NB4 (cell line): Measurements from ENCODE around the gene CNKSR3.

Experiments
- MYC ChIP-seq: IDR thresholded peaks from 2 replicates; pipeline ENCODE4 v1.6.1; 2011; ENCODE audit warnings: low read depth, low read length
- POLR2A ChIP-seq: IDR thresholded peaks from 2 replicates; pipeline ENCODE4 v1.6.1; 2011; ENCODE audit warnings: mild to moderate bottlenecking; ENCODE audit not compliant: insufficient read length; ENCODE audit errors: extremely low read depth
- TF ChIP-seq, protein P1 (sequence below): IDR thresholded peaks from one replicate; pipeline ENCODE4 v1.5.1; 2012; ENCODE audit warnings: low read depth, low read length
- TF ChIP-seq, protein P2 (sequence below): IDR thresholded peaks from 2 replicates; pipeline ENCODE4 v1.6.1; 2011; ENCODE audit warnings: low read depth, low read length

DNA sequence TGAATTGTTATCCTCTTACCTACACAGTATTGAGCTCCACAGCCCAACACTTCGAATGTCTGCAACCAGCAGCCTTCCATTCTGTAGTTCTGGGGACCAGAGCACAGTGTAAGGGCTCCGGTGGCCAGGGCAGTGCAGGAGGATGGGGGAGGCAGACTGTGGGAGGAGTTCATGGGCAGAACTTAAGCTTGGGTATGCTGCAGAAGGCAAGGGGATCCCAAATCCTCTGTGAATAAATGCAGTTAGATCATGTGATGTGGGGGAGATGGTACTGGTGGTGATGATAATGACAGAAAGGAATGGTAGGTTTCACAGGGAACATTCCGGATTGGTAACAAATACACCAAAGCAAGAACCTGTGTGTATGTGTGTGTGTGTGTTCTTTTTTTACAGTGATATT, 26.5 kb upstream of the CNKSR3 start:
- TF ChIP-seq, protein P1, sequence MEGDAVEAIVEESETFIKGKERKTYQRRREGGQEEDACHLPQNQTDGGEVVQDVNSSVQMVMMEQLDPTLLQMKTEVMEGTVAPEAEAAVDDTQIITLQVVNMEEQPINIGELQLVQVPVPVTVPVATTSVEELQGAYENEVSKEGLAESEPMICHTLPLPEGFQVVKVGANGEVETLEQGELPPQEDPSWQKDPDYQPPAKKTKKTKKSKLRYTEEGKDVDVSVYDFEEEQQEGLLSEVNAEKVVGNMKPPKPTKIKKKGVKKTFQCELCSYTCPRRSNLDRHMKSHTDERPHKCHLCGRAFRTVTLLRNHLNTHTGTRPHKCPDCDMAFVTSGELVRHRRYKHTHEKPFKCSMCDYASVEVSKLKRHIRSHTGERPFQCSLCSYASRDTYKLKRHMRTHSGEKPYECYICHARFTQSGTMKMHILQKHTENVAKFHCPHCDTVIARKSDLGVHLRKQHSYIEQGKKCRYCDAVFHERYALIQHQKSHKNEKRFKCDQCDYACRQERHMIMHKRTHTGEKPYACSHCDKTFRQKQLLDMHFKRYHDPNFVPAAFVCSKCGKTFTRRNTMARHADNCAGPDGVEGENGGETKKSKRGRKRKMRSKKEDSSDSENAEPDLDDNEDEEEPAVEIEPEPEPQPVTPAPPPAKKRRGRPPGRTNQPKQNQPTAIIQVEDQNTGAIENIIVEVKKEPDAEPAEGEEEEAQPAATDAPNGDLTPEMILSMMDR: no peak
- TF ChIP-seq, protein P2, sequence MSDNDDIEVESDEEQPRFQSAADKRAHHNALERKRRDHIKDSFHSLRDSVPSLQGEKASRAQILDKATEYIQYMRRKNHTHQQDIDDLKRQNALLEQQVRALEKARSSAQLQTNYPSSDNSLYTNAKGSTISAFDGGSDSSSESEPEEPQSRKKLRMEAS: no peak
- no peak for TF ChIP-seq POLR2A
- no peak for TF ChIP-seq MYC
